ENCODE data around the gene KLK10.

DNA sequence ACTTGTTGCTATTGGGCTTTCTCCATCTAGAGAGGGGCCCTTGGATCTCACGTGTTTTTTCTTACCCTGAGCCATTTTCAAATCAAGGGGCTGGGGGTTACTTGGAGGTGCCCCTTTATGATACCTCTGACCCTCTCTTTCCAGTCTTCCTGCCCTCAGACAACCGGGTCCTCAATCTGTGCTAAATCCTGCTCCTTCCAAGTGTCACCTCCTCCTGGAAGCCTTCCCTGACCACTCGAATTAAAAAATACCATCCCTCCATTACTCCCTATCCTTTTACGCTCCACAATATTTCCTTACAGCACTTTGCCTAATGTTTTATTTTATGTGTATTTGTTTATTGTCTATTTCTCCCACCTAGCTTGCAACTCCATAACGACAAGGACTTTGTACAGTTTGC, 21.4 kb downstream of the KLK10 start:
- TF ChIP-seq, protein P1, sequence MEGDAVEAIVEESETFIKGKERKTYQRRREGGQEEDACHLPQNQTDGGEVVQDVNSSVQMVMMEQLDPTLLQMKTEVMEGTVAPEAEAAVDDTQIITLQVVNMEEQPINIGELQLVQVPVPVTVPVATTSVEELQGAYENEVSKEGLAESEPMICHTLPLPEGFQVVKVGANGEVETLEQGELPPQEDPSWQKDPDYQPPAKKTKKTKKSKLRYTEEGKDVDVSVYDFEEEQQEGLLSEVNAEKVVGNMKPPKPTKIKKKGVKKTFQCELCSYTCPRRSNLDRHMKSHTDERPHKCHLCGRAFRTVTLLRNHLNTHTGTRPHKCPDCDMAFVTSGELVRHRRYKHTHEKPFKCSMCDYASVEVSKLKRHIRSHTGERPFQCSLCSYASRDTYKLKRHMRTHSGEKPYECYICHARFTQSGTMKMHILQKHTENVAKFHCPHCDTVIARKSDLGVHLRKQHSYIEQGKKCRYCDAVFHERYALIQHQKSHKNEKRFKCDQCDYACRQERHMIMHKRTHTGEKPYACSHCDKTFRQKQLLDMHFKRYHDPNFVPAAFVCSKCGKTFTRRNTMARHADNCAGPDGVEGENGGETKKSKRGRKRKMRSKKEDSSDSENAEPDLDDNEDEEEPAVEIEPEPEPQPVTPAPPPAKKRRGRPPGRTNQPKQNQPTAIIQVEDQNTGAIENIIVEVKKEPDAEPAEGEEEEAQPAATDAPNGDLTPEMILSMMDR (IDR thresholded peaks at IDR 0.05), result no peak
- no peak for TF ChIP-seq POLR2A (IDR thresholded peaks at IDR 0.05)

Data from gastroesophageal sphincter (tissue), 3 donors.